Ecto neural progenitor cell (in vitro differentiated cells): ENCODE measurements around the gene IWS1.
"Not testable (repeated sequence)": the region's sequence is repeated elsewhere in the genome, so short reads cannot be mapped to it uniquely, and the experiment has no call there.

ENCODE experiments used
- DNase-seq: peaks from one replicate; pipeline ENCODE4 v3.0.0-alpha.2; 2018; ENCODE audit warnings: low spot score

IWS1 gene

GRCh38 chr2:127527001-127527804, 914 bp upstream of the IWS1 start:
- DNase-seq: no peak

GRCh38 chr2:127525691-127526131, 578 bp downstream of the IWS1 start:
- no peak for DNase-seq

- DNase-seq: not testable (repeated sequence)
These were observed 2.0 kb downstream of the IWS1 start for GRCh38 chr2:127524198-127524834.

- DNase-seq: no peak
These were observed 2.9 kb downstream of the IWS1 start for GRCh38 chr2:127523269-127523939.

GRCh38 chr2:127520424-127520823, 5.9 kb downstream of the IWS1 start:
- no peak for DNase-seq

- DNase-seq: no peak
These were observed 8.8 kb downstream of the IWS1 start for GRCh38 chr2:127517465-127517864.

GRCh38 chr2:127516041-127516762, 10.1 kb downstream of the IWS1 start:
- no peak for DNase-seq

GRCh38 chr2:127515383-127515915, 10.8 kb downstream of the IWS1 start:
- no peak for DNase-seq

GRCh38 chr2:127514485-127514884, 11.8 kb downstream of the IWS1 start:
- DNase-seq: no peak

- no peak for DNase-seq
These were observed 12.2 kb downstream of the IWS1 start for GRCh38 chr2:127514076-127514475.

GRCh38 chr2:127512362-127512761, 13.9 kb downstream of the IWS1 start:
- no peak for DNase-seq

- DNase-seq: no peak
These were observed 14.4 kb downstream of the IWS1 start for GRCh38 chr2:127511917-127512316.

- DNase-seq: no peak
These were observed 15.1 kb downstream of the IWS1 start for GRCh38 chr2:127511090-127511695.

- DNase-seq: no peak
These were observed 16.2 kb downstream of the IWS1 start for GRCh38 chr2:127510073-127510472.

- no peak for DNase-seq
These were observed 17.7 kb downstream of the IWS1 start for GRCh38 chr2:127508631-127509034.

- DNase-seq: no peak
These were observed 18.2 kb downstream of the IWS1 start for GRCh38 chr2:127508023-127508630.

- no peak for DNase-seq
These were observed 19.8 kb downstream of the IWS1 start for GRCh38 chr2:127506510-127506909.

GRCh38 chr2:127504552-127505430, 21.5 kb downstream of the IWS1 start:
- DNase-seq: no peak

GRCh38 chr2:127503491-127503890, 22.8 kb downstream of the IWS1 start:
- DNase-seq: no peak

GRCh38 chr2:127498386-127498785, 27.9 kb downstream of the IWS1 start:
- DNase-seq: no peak
